ENCODE results near the gene ANKRD52. TPM values are rescaled to one million over a fixed set of nuclear protein-coding genes. Genes with fewer than 3 reads are reported as not detected.
"Not testable (repeated sequence)": the region's sequence is repeated elsewhere in the genome, so short reads cannot be mapped to it uniquely, and the experiment has no call there.

The ANKRD52 gene
- total RNA-seq, 1 donor from 2014 or later, result 44.8 TPM

GRCh38 chr12:56202838-56203237, 55.3 kb downstream of the ANKRD52 start:
- peak overlapping the region; percentile 19 for H3K27ac Mint-ChIP-seq
- peaks cover 31% of the 10 kb centered on the region for H3K4me1 Mint-ChIP-seq
- H3K4me3 Mint-ChIP-seq, result no peak overlapping the region
- ATAC-seq (ENCODE audit: low read depth), result no peak
- H3K36me3 Mint-ChIP-seq (ENCODE audit: low read depth), result peaks cover 37% of the 10 kb centered on the region
- DNase-seq, result no peak
- H3K27me3 Mint-ChIP-seq, result no peaks in the 10 kb centered on the region
- ChIA-PET POLR2A (interaction anchor here (0.7 to 9.1 kb wide), 2 partner anchors 18 to 19 kb away, joined by 5 to 111 read pairs; partner anchors contain the start of gene RNF41), CTCF (interaction anchor here (0.6 to 1.1 kb wide), 2 partner anchors 10 to 20 kb away, joined by 3 to 5 read pairs; no protein-coding TSS in a partner anchor)
- intact Hi-C loops (cut with micrococcal nuclease), result no loop called here
- TF ChIP-seq CTCF (IDR thresholded peaks at IDR 0.05), result no peak
- H3K9me3 Mint-ChIP-seq, result no peaks in the 10 kb centered on the region

- ChIA-PET CTCF (interaction anchor here (1.1 kb wide), 1 partner anchor 21 kb away, joined by 5 read pairs; no protein-coding TSS in a partner anchor), POLR2A (interaction anchor here (0.6 to 9.1 kb wide), 6 partner anchors 12 to 91 kb away, joined by 3 to 111 read pairs (median 4); partner anchors contain the start of genes RNF41 and SMARCC2)
- H3K36me3 Mint-ChIP-seq (ENCODE audit: low read depth), result peaks cover 32% of the 10 kb centered on the region
- peaks cover 26% of the 10 kb centered on the region for H3K4me1 Mint-ChIP-seq
- H3K4me3 Mint-ChIP-seq, result no peak overlapping the region
- H3K27ac Mint-ChIP-seq, result peak overlapping the region; percentile 19
- DNase-seq (no peak), ATAC-seq (ENCODE audit: low read depth) (no peak)
- intact Hi-C loops (cut with micrococcal nuclease), result no loop called here
- no peak for TF ChIP-seq CTCF (IDR thresholded peaks at IDR 0.05)
- no peaks in the 10 kb centered on the region for H3K9me3 Mint-ChIP-seq
- no peaks in the 10 kb centered on the region for H3K27me3 Mint-ChIP-seq
Observed at GRCh38 chr12:56202366-56202765, 55.8 kb downstream of the ANKRD52 start.

GRCh38 chr12:56198836-56199235, 59.3 kb downstream of the ANKRD52 start:
- Mint-ChIP-seq H3K36me3 (ENCODE audit: low read depth) (no peaks in the 10 kb centered on the region), H3K27ac (peak overlapping the region; percentile 5), H3K4me3 (no peak overlapping the region), H3K27me3 (no peaks in the 10 kb centered on the region), H3K4me1 (peaks cover 6% of the 10 kb centered on the region), H3K9me3 (no peaks in the 10 kb centered on the region)
- CTCF ChIA-PET, result interaction anchor here (1.0 kb wide), 1 partner anchor 9 kb away, joined by 3 read pairs; the partner anchor contains the start of gene SMARCC2
- ATAC-seq (ENCODE audit: low read depth), result no peak
- intact Hi-C loops (cut with micrococcal nuclease), result no loop called here
- no peak for TF ChIP-seq CTCF (IDR thresholded peaks at IDR 0.05)
- POLR2A ChIA-PET, result interaction anchor here (1.3 kb wide), 1 partner anchor 9 kb away, joined by 3 read pairs; no protein-coding TSS in a partner anchor
- DNase-seq, result no peak

GRCh38 chr12:56197921-56198635, 60.1 kb downstream of the ANKRD52 start:
- H3K27me3 Mint-ChIP-seq, result no peaks in the 10 kb centered on the region
- no peaks in the 10 kb centered on the region for H3K9me3 Mint-ChIP-seq
- ChIA-PET POLR2A (no interaction called here), CTCF (interaction anchor here (1.0 to 1.3 kb wide), 2 partner anchors 8 to 9 kb away, joined by 3 to 4 read pairs; partner anchors contain the start of gene SMARCC2)
- H3K27ac Mint-ChIP-seq, result no peak overlapping the region
- intact Hi-C loops (cut with micrococcal nuclease), result no loop called here
- H3K4me3 Mint-ChIP-seq, result no peak overlapping the region
- no peak for DNase-seq
- no peaks in the 10 kb centered on the region for H3K36me3 Mint-ChIP-seq (ENCODE audit: low read depth)
- H3K4me1 Mint-ChIP-seq, result peaks cover 10% of the 10 kb centered on the region
- ATAC-seq (ENCODE audit: low read depth), result no peak
- no peak for TF ChIP-seq CTCF (IDR thresholded peaks at IDR 0.05)

- H3K9me3 Mint-ChIP-seq; H3K27ac Mint-ChIP-seq; intact Hi-C loops (cut with micrococcal nuclease); H3K4me1 Mint-ChIP-seq; ATAC-seq (ENCODE audit: low read depth); H3K36me3 Mint-ChIP-seq (ENCODE audit: low read depth); DNase-seq; H3K4me3 Mint-ChIP-seq; H3K27me3 Mint-ChIP-seq: not testable (repeated sequence)
- CTCF ChIA-PET, result interaction anchor here (1.3 kb wide), 1 partner anchor 7 kb away, joined by 4 read pairs; the partner anchor contains the start of gene SMARCC2
- POLR2A ChIA-PET, result interaction anchor here (0.6 to 1.5 kb wide), 3 partner anchors 24 to 172 kb away, joined by 4 to 6 read pairs (median 5); partner anchors contain the start of gene RNF41
Observed at GRCh38 chr12:56196818-56197550, 61.2 kb downstream of the ANKRD52 start.
